Measurements from ENCODE around the gene SLC25A18. TPM values are rescaled to one million over a fixed set of nuclear protein-coding genes. Genes with fewer than 3 reads are reported as not detected.
"Not testable (repeated sequence)": the region's sequence is repeated elsewhere in the genome, so short reads cannot be mapped to it uniquely, and the experiment has no call there.

SLC25A18 gene
- polyA plus RNA-seq (2013, experiment 1 of 2; ENCODE audit: insufficient read length) = 0.18 TPM
- polyA plus RNA-seq (2013, experiment 2 of 2; ENCODE audit: insufficient read length) = 0.30 TPM

GRCh38 chr22:17562906-17563870 is at the start of gene SLC25A18:
TSS of gene SLC25A18 (plus strand) at chr22:17563498. CDS start at chr22:17579945, 16,447 bp downstream.
- no peak for DNase-seq

- no peak for DNase-seq
Observed at GRCh38 chr22:17513612-17514011, 49.7 kb upstream of the SLC25A18 start.

- DNase-seq = no peak
Observed at GRCh38 chr22:17514084-17514483, 49.2 kb upstream of the SLC25A18 start.

GRCh38 chr22:17518406-17518805 is 44.9 kb upstream of the SLC25A18 start:
- DNase-seq = no peak

GRCh38 chr22:17521971-17522370 is 41.3 kb upstream of the SLC25A18 start:
- not testable (repeated sequence) for DNase-seq

GRCh38 chr22:17523925-17524324 is 39.4 kb upstream of the SLC25A18 start:
- no peak for DNase-seq

GRCh38 chr22:17536269-17536668 is 27.0 kb upstream of the SLC25A18 start:
- peak; percentile 11 for DNase-seq

GRCh38 chr22:17537155-17537554 is 26.1 kb upstream of the SLC25A18 start:
- no peak for DNase-seq

- no peak for DNase-seq
Observed at GRCh38 chr22:17540481-17540880, 22.8 kb upstream of the SLC25A18 start.

- DNase-seq = no peak
Observed at GRCh38 chr22:17541476-17541875, 21.8 kb upstream of the SLC25A18 start.

- no peak for DNase-seq
Observed at GRCh38 chr22:17542452-17542851, 20.8 kb upstream of the SLC25A18 start.

- no peak for DNase-seq
Observed at GRCh38 chr22:17548010-17548755, 15.1 kb upstream of the SLC25A18 start.

GRCh38 chr22:17548756-17549035 is 14.6 kb upstream of the SLC25A18 start:
- no peak for DNase-seq

GRCh38 chr22:17549183-17549582 is 14.1 kb upstream of the SLC25A18 start:
- no peak for DNase-seq

- no peak for DNase-seq
Observed at GRCh38 chr22:17549655-17550054, 13.6 kb upstream of the SLC25A18 start.

- no peak for DNase-seq
Observed at GRCh38 chr22:17552737-17553136, 10.6 kb upstream of the SLC25A18 start.

GRCh38 chr22:17554814-17555213 is 8.5 kb upstream of the SLC25A18 start:
- no peak for DNase-seq

GRCh38 chr22:17559188-17559587 is 4.1 kb upstream of the SLC25A18 start:
- no peak for DNase-seq

GRCh38 chr22:17563936-17564391 is 666 bp downstream of the SLC25A18 start:
- no peak for DNase-seq

- DNase-seq = not testable (repeated sequence)
Observed at GRCh38 chr22:17566016-17566687, 2.9 kb downstream of the SLC25A18 start.

GRCh38 chr22:17566776-17567175 is 3.5 kb downstream of the SLC25A18 start:
- no peak for DNase-seq

- peak; percentile 34 for DNase-seq
Observed at GRCh38 chr22:17569971-17570511, 6.7 kb downstream of the SLC25A18 start.
